ENCODE data around the gene OTOGL.
"Not testable (repeated sequence)": the region's sequence is repeated elsewhere in the genome, so short reads cannot be mapped to it uniquely, and the experiment has no call there.

Gene OTOGL

DNA sequence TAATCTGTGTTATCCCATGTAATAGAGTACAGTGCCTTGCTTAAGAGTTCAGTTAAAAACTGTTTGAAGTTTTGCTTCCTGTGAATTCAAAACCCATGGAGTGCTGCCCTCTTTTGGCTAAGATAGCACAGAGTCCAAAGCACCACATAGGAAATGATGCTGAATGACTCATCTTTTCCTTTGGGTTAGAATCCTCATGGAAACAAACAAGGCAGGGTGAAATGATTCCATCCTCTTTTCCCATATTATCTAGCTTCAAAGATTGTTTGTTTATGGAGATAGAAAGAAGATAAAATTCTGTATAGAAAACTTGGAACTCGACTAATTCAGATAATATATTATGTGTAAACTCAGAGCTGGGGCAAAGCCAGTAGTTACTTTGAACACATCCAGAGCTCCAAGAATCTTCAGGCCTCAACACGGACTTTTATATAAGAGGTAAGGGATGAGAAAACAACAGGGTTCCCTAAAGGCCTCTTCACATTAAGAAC is 87.4 kb downstream of the OTOGL start:
- no peak for DNase-seq (ENCODE audit: low read depth in 2 of 2, low spot score in 1 of 2)

- no peak for DNase-seq (ENCODE audit: low read depth in 2 of 2, low spot score in 1 of 2)
Observed at GRCh38 chr12:80187660-80188090, 88.3 kb downstream of the OTOGL start.

DNA sequence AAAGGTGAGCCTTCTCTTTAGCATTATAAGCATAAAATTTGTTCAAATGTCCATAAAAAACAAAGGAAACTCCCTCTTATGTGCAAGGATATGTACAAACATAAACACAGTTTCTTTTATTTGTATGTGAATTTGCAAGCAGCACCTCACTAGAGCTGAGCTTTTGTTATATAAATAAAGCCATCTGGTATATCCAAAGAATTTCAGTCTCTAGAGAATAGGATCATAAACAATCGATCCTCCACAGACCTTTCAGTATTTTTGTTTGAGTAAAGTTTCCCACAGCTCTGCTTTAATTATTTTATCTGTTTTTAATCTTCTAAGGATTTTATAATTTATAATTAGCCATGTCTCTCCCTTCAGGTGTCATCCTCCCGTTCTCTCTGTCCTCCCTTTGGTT is 89.2 kb downstream of the OTOGL start:
- no peak for DNase-seq (ENCODE audit: low read depth in 2 of 2, low spot score in 1 of 2)

- no peak for DNase-seq (ENCODE audit: low read depth in 2 of 2, low spot score in 1 of 2)
Observed at GRCh38 chr12:80189241-80189640, 89.9 kb downstream of the OTOGL start.

DNA sequence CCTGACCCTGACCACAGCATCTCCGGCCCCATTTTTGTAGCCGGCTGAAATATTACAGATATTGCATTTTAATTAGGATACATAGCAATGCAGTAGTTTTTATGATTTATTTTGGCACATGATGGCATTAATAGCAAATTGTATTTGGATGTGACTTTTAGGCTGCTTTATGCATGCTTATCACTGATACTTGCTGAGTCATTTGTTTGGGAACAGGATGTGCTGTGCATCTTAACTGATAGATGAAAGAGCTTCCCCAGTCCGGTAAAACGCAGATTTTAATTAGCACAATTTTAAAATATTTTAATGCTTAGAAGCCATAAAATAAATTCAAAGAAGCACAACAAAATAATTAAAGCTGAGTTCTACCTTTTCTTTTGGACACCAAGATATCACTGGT is 90.7 kb downstream of the OTOGL start:
- DNase-seq (ENCODE audit: low read depth in 2 of 2, low spot score in 1 of 2), result no peak

GRCh38 chr12:80192087-80192486 is 92.8 kb downstream of the OTOGL start:
- no peak for DNase-seq (ENCODE audit: low read depth in 2 of 2, low spot score in 1 of 2)

GRCh38 chr12:80193865-80194264 is 94.5 kb downstream of the OTOGL start:
- no peak for DNase-seq (ENCODE audit: low read depth in 2 of 2, low spot score in 1 of 2)

- no peak for DNase-seq (ENCODE audit: low read depth in 2 of 2, low spot score in 1 of 2)
Observed at GRCh38 chr12:80195074-80195726, 95.9 kb downstream of the OTOGL start.

DNA sequence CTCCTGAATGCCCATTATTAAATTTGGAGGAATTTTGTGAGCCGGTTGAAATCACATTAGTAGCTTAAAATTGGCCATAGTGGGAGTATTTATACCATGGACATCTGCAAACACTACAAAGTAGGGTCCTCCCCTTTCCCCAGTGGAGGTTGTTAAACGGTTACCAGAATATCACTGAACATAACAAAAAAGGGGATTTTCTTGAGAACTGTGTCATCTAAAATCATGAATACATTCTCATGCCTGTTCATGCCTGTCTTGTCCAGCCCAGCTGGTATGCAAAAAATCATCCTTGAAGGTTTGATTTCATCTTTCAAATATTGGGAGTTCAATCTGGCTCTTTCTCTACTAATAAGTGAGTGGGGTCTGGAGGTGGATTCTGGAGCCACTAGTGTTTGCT is 96.4 kb downstream of the OTOGL start:
- DNase-seq (ENCODE audit: low read depth in 2 of 2, low spot score in 1 of 2), result no peak

DNA sequence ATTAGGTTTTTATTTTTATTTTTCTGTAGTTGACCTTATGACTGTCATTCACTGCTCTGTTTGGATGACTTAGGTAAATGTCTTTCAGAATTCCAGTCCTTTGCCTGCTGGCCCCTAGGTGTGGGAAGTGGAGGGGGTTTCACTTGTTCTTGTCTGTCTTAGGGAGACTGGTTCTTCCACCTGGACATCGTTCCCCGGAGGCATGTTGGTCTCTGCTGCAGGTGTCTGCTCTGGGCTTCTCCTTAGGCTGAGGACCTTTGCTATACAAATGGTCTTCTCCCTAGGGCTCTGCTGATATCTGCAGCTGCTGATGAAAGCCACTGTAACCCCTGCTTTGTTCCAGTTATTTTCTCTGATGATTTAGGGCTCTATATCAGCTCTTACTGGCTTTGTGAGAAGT is 97.1 kb downstream of the OTOGL start:
- DNase-seq (ENCODE audit: low read depth in 2 of 2, low spot score in 1 of 2), result no peak

GRCh38 chr12:80198782-80199337 is 99.5 kb downstream of the OTOGL start:
- no peak for DNase-seq (ENCODE audit: low read depth in 2 of 2, low spot score in 1 of 2)

DNA sequence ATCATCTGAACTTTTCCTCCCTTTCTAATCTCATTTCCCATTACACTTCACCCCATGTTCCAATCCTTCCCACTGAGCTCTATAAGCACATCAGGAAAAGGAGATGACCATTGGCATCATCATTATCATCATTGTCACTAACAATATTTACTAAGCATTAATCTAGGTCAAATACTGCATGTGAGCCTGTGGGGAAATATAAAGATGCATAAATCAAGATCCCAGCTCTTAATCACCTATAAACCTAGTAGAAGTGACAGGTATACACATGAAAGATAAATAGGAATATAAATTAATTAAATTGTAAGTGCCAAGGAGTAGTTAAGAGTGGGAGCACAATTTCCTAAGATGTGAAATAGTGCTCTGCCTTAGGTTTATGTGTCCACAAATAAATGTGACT is 100.6 kb downstream of the OTOGL start:
- DNase-seq (ENCODE audit: low read depth in 2 of 2, low spot score in 1 of 2), result no peak

DNA sequence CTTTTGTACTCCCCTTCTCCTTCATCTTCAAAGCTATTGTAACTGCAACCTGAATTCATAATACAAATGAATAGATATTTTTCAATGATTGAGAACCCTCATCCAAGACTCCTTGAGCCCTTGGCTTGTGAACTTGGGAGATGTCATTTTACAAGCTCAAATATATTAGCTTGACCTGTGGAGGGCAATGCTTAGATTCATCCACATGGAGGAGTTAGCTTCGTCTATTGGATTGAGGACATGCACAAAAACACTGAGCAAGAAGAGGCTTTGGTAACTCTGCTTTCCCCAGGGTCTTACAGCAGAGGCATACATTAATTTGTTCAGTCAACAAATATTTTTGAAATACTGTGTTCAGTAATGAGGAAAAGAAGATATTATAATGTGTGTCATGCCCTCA is 101.1 kb downstream of the OTOGL start:
- no peak for DNase-seq (ENCODE audit: low read depth in 2 of 2, low spot score in 1 of 2)

DNA sequence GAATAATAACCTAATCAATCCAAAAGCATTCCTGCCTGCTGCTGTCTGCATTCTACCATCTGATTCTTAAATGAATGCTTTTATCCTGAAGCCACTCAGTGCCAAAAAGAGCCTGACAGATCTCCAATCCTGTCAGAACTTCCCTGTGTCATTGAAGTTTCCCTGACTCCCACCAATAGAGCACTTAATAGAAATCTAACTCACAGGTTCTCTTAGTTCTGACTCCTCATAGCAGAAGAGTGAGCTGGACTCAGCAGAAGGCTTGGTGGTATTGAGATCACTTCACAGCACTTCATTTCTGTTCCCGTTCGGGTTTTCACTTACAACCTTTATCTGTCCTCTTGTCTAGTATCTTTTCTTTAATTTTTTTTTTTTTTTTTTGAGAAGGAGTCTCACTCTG is 102.6 kb downstream of the OTOGL start:
- no peak for DNase-seq (ENCODE audit: low read depth in 2 of 2, low spot score in 1 of 2)

GRCh38 chr12:80205960-80206359 is 106.6 kb downstream of the OTOGL start:
- no peak for DNase-seq (ENCODE audit: low read depth in 2 of 2, low spot score in 1 of 2)

- DNase-seq (ENCODE audit: low read depth in 2 of 2, low spot score in 1 of 2), result no peak
Observed at GRCh38 chr12:80208071-80208470, 108.7 kb downstream of the OTOGL start.

- DNase-seq (ENCODE audit: low read depth in 2 of 2, low spot score in 1 of 2), result no peak
Observed at GRCh38 chr12:80211671-80212070, 112.3 kb downstream of the OTOGL start.

DNA sequence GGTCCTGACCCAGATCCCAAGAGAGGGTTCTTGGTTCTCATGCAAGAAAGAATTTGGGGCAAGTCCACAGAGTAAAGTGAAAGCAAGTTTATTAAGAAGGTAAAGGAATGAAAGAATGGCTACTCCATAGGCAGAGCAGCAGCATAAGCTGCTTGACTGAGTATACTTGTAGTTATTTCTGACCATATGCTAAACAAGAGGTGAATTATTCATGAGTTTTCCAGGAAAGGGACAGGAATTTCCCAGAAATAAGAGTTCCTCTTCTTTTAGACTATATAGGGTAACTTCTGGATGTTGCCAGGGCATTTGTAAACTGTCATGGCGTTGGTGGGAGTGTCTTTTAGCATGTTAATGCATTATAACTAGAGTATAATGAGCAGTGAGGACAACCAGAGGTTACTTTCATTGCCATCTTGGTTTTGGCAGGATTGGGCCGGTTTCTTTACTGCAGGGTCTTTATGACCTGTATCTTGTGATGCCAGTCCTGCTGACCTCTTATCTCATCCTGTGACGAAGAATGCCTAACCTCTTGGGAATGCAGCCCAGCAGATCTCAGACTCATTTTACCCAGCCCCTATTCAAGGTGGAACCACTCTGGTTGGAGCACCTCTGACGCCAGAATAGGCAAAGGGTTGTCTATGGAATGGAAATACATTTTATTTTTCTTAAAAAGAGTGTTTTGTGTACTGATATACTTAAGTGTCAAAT is 113.8 kb downstream of the OTOGL start:
- DNase-seq (ENCODE audit: low read depth in 2 of 2, low spot score in 1 of 2), result no peak

- no peak for DNase-seq (ENCODE audit: low read depth in 2 of 2, low spot score in 1 of 2)
Observed at GRCh38 chr12:80213871-80214270, 114.5 kb downstream of the OTOGL start.

- no peak for DNase-seq (ENCODE audit: low read depth in 2 of 2, low spot score in 1 of 2)
Observed at GRCh38 chr12:80217011-80217535, 117.7 kb downstream of the OTOGL start.

DNA sequence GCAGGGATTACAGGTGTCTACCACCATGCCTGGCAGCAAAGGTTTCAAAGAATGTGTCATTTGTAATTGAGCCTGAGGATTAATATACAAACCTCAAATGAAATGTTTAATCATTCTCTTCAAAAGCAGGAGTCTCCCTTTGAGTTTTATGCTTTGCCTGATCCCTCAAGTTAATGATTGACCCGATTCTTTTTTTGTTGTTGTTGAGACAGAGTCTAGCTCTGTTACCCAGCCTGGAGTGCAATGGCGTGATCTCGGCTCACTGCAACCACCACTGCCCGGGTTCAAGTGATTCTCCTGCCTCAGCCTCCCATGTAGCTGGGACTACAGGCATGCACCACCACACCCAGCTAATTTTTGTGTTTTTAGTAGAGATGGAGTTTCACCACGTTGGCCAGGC is 119.6 kb downstream of the OTOGL start:
- not testable (repeated sequence) for DNase-seq (ENCODE audit: low read depth in 2 of 2, low spot score in 1 of 2)

- no peak for DNase-seq (ENCODE audit: low read depth in 2 of 2, low spot score in 1 of 2)
Observed at GRCh38 chr12:80219345-80219744, 120.0 kb downstream of the OTOGL start.
